Neural cell (in vitro differentiated cells): ENCODE results near the gene CROCC2.

Experiments used
- CTCF ChIP-seq: fragments of 450-650 bp; IDR thresholded peaks from 2 replicates; pipeline ENCODE4 v1.5.1; 2014; ENCODE audit warnings: antibody characterized with exemption, mild to moderate bottlenecking, moderate library complexity; ENCODE audit not compliant: poor library complexity, severe bottlenecking
- EP300 ChIP-seq: fragments of 450-650 bp; conservative IDR thresholded peaks from 2 replicates; pipeline ENCODE4 v1.6.1; 2014; ENCODE audit warnings: antibody characterized with exemption, mild to moderate bottlenecking, moderate library complexity; ENCODE audit not compliant: poor library complexity, severe bottlenecking
- EZH2 ChIP-seq: fragments of 200-600, 300-800 bp; shearing (Covaris generic), sonication (generic); IDR thresholded peaks from 2 replicates; pipeline ENCODE4 v1.6.1; 2014; ENCODE audit warnings: antibody characterized with exemption, low read length, borderline replicate concordance, mild to moderate bottlenecking; ENCODE audit not compliant: insufficient read depth, poor library complexity, severe bottlenecking
- POLR2AphosphoS5 ChIP-seq: IDR thresholded peaks from 2 replicates; pipeline ENCODE4 v1.6.1; 2012
- REST ChIP-seq: IDR thresholded peaks from 2 replicates; pipeline ENCODE4 v1.6.1; 2012; ENCODE audit warnings: borderline replicate concordance

DNA sequence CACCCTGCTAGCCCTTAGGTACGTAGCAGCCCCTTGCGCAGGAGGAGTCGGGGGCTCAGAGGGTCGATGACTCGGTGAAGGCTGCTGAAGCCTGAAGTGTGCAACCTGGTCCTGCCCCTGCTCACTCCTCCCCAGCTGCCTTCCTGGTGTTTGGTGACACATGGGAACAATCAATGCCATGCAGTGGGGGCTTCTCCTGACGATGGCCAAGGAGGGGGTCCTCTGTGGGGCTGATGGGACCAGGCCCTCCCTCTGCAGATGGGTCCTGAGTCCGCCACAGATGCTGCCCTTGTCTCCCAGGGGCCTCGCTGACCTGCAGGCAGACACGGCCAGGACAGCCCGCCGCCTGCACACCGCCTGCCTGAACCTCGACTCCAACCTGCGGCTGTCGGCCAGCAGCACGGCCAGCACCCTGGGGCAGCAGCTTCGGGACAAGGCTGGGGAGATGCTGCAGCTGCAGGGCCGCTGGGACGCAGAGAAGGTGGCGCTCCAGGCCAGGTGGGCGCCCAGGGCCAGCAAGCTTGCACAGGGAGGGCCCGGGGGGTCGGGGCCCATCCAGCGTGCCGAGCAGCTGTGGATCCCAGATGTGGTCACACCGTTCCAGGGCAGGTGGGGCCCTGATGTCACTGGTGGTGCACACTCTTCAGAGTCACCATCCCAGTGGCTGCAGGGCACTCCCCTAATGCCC lies 24.6 kb downstream of the CROCC2 start:
- TF ChIP-seq CTCF (no peak), EZH2 (no peak), EP300 (no peak), REST (no peak), POLR2AphosphoS5 (no peak)
